ENCODE results near the gene RHBDL2. TPM values are rescaled to one million over a fixed set of nuclear protein-coding genes. Genes with fewer than 3 reads are reported as not detected.
"Not testable (repeated sequence)": the region's sequence is repeated elsewhere in the genome, so short reads cannot be mapped to it uniquely, and the experiment has no call there.

The RHBDL2 gene
- polyA plus RNA-seq, 3 donors: 0.08 TPM; not detected in 2

GRCh38 chr1:38978245-38978542 is 36.6 kb upstream of the RHBDL2 start:
- DNase-seq; H3K4me1 Mint-ChIP-seq; H3K36me3 Mint-ChIP-seq; intact Hi-C loops (cut with micrococcal nuclease); H3K9ac ChIP-seq (ENCODE audit: insufficient read depth, low read length, poor library complexity, severe bottlenecking); H4K20me1 ChIP-seq (ENCODE audit: insufficient read depth, low read length); H3K27me3 ChIP-seq (ENCODE audit: control insufficient read depth in 2 of 2, insufficient read depth in 2 of 2, low read length in 2 of 2); H3K4me3 Mint-ChIP-seq; H3K4me2 ChIP-seq (replicated peaks; ENCODE audit: extremely low read depth, low read length, poor library complexity, severe bottlenecking); H3K79me2 ChIP-seq (ENCODE audit: insufficient read depth, low read length); H3K27me3 Mint-ChIP-seq (ENCODE audit: low read depth in 3 of 3); H3K27ac ChIP-seq (ENCODE audit: low read depth in 1 of 2, low read length in 2 of 2); H3K27ac Mint-ChIP-seq; H3K4me1 ChIP-seq (ENCODE audit: control insufficient read depth in 1 of 2, insufficient read depth in 2 of 2, low read length in 2 of 2); H2AFZ ChIP-seq (ENCODE audit: insufficient read depth, low read depth, low read length, poor library complexity, severe bottlenecking); H3K36me3 ChIP-seq (replicated peaks in 1 of 2; ENCODE audit: control insufficient read depth in 1 of 2, insufficient read depth in 2 of 2, low read length in 2 of 2); H3K4me3 ChIP-seq (replicated peaks in 1 of 3; ENCODE audit: low read depth in 2 of 3, low read length in 3 of 3): not testable (repeated sequence)
- no CpG with 5 or more reads among the region's 6 CpGs for WGBS (ENCODE audit: insufficient coverage)
- peaks cover 9 to 13% of the 10 kb centered on the region in 2 donors for H3K9me3 ChIP-seq (replicated peaks in 1 of 2; ENCODE audit: control insufficient read depth in 1 of 2, insufficient read depth in 1 of 2, low read length in 2 of 2)
- peaks cover 3 to 30% (median 23%) of the 10 kb centered on the region in 7 donors for H3K9me3 Mint-ChIP-seq

DNA sequence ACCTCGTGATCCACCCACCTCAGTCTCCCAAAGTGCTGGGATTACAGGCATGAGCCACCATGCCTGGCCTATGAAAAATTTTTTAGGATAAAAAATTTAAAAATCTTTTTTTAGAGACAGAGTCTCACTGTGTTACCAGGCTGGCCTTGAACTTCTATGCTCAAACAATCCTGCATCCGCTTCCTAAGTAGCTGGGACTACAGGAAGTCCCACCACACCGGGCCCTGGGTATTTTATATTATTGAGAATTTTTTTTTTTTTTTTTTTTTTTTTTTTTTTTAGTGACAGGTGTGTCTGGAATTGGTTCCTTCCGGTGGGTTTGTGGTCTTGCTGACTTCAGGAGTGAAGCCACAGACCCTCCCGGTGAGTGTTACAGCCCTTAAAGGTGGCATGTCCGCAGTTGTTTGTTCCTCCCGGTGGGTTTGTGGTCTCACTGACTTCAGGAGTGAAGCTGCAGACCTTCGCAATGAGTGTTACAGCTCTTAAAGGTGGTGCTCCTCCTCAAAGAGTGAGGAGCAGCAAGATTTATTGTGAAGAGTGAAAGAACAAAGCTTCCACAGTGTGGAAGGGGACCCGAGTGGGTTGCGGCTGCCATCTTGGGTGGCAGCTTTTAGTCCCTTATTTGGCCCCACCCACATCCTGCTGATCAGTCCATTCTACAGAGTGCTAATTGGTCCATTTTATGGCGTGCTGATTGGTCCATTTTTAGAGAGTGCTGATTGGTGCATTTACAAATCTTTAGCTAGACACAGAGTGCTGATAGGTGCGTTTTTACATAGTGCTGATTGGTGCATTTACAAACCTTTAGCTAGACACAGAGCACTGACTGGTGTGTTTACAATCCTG is 36.0 kb upstream of the RHBDL2 start:
- peaks cover 9 to 13% of the 10 kb centered on the region in 2 donors for H3K9me3 ChIP-seq (replicated peaks in 1 of 2; ENCODE audit: control insufficient read depth in 1 of 2, insufficient read depth in 1 of 2, low read length in 2 of 2)
- H3K4me1 ChIP-seq (ENCODE audit: control insufficient read depth in 1 of 2, insufficient read depth in 2 of 2, low read length in 2 of 2); H3K27ac Mint-ChIP-seq; H3K36me3 ChIP-seq (replicated peaks in 1 of 2; ENCODE audit: control insufficient read depth in 1 of 2, insufficient read depth in 2 of 2, low read length in 2 of 2); H4K20me1 ChIP-seq (ENCODE audit: insufficient read depth, low read length); H3K27me3 ChIP-seq (ENCODE audit: control insufficient read depth in 2 of 2, insufficient read depth in 2 of 2, low read length in 2 of 2); H3K27me3 Mint-ChIP-seq (ENCODE audit: low read depth in 3 of 3); H2AFZ ChIP-seq (ENCODE audit: insufficient read depth, low read depth, low read length, poor library complexity, severe bottlenecking); H3K4me3 Mint-ChIP-seq; H3K4me1 Mint-ChIP-seq; H3K79me2 ChIP-seq (ENCODE audit: insufficient read depth, low read length); DNase-seq; H3K36me3 Mint-ChIP-seq; H3K9ac ChIP-seq (ENCODE audit: insufficient read depth, low read length, poor library complexity, severe bottlenecking); H3K4me2 ChIP-seq (replicated peaks; ENCODE audit: extremely low read depth, low read length, poor library complexity, severe bottlenecking); intact Hi-C loops (cut with micrococcal nuclease); H3K27ac ChIP-seq (ENCODE audit: low read depth in 1 of 2, low read length in 2 of 2); H3K4me3 ChIP-seq (replicated peaks in 1 of 3; ENCODE audit: low read depth in 2 of 3, low read length in 3 of 3): not testable (repeated sequence)
- WGBS (ENCODE audit: insufficient coverage): 80% methylated on average over 6 of the region's 12 CpGs
- H3K9me3 Mint-ChIP-seq: peaks cover 3 to 30% (median 23%) of the 10 kb centered on the region in 7 donors

Measured in CD14-positive monocyte (primary cell).